OCI-LY7 (cell line): ENCODE data around the gene TPK1. TPM values are rescaled to one million over a fixed set of nuclear protein-coding genes. Genes with fewer than 3 reads are reported as not detected.

Source experiments
- BruUV-seq: library from RNA; stranded (reverse); fragments of 400-500 nt; replicated peaks from 2 replicates; lab custom pipeline; 2021; lab: Mats Ljungman, UMichigan
- CTCF ChIA-PET: fragments of 300-600 bp; sonication (Branson Sonifier 250); formaldehyde crosslinking; loops from one replicate; lab custom pipeline; 2022; ENCODE audit warnings: antibody characterized with exemption; ENCODE audit not compliant: unreplicated experiment; lab: Charles Lee
- POLR2A ChIA-PET: fragments of 300-600 bp; sonication (Branson Sonifier 250); formaldehyde crosslinking; loops from one replicate; lab custom pipeline; 2022; ENCODE audit warnings: antibody characterized with exemption; lab: Charles Lee
- DNase-seq: peaks from one replicate; pipeline ENCODE4 v3.0.0-alpha.2; 2015; ENCODE audit warnings: low spot score
- H2AFZ ChIP-seq: fragments of 200-600 bp; sonication (generic), shearing (Covaris generic); 2 replicates; pipeline ENCODE4 v1.6.1; 2014; ENCODE audit warnings: mild to moderate bottlenecking, antibody characterized with exemption, low read length, moderate library complexity
- H3K27ac ChIP-seq: fragments of 200-600 bp; sonication (generic); 2 replicates; pipeline ENCODE4 v1.5.1; 2014; ENCODE audit warnings: mixed run types, low read depth, mild to moderate bottlenecking, moderate library complexity, low read length, inconsistent platforms; ENCODE audit not compliant: poor library complexity, severe bottlenecking
- H3K36me3 ChIP-seq: fragments of 200-600 bp; sonication (generic); 2 replicates; pipeline ENCODE4 v1.6.1; 2014; ENCODE audit warnings: mild to moderate bottlenecking, antibody characterized with exemption, low read length, moderate library complexity, mixed read lengths; ENCODE audit not compliant: insufficient read depth
- H3K4me1 ChIP-seq: fragments of 200-600 bp; sonication (generic); 2 replicates; pipeline ENCODE4 v1.5.1; 2014; ENCODE audit warnings: mild to moderate bottlenecking, low read length; ENCODE audit not compliant: insufficient read depth, poor library complexity, severe bottlenecking
- H3K4me2 ChIP-seq: fragments of 200-600 bp; sonication (generic); 2 replicates; pipeline ENCODE4 v1.6.1; 2014; ENCODE audit warnings: mild to moderate bottlenecking, low read length
- H3K4me3 ChIP-seq: fragments of 200-600 bp; sonication (generic); 2 replicates; pipeline ENCODE4 v1.5.1; 2014; ENCODE audit warnings: mild to moderate bottlenecking, low read depth, low read length; ENCODE audit not compliant: poor library complexity, severe bottlenecking
- H3K79me2 ChIP-seq: fragments of 200-600 bp; sonication (generic); 2 replicates; pipeline ENCODE4 v1.6.1; 2016; ENCODE audit warnings: low read depth, mild to moderate bottlenecking, low read length, moderate library complexity, mixed read lengths; ENCODE audit not compliant: insufficient read depth
- H3K9me2 ChIP-seq: fragments of 200-600 bp; sonication (generic); 2 replicates; pipeline ENCODE4 v1.6.1; 2016; ENCODE audit warnings: mild to moderate bottlenecking, low read length, mixed read lengths; ENCODE audit not compliant: insufficient read depth
- H3K9me3 ChIP-seq: fragments of 200-600 bp; sonication (generic); 2 replicates; pipeline ENCODE4 v1.6.1; 2014; ENCODE audit warnings: mild to moderate bottlenecking, mixed run types, low read length, mixed read lengths
- H4K20me1 ChIP-seq: fragments of 200-600 bp; sonication (generic); 2 replicates; pipeline ENCODE4 v1.6.1; 2014; ENCODE audit warnings: mild to moderate bottlenecking, antibody characterized with exemption, low read length, moderate library complexity, mixed read lengths; ENCODE audit not compliant: insufficient read depth
- CTCF ChIP-seq: fragments of 200-600 bp; sonication (generic); conservative IDR thresholded peaks from 2 replicates; pipeline ENCODE4 v1.5.1; 2014; ENCODE audit warnings: mild to moderate bottlenecking, antibody characterized with exemption, low read length, moderate library complexity, mixed read lengths
- EZH2phosphoT487 ChIP-seq: fragments of 200-600 bp; sonication (generic); IDR thresholded peaks from 2 replicates; pipeline ENCODE4 v1.6.1; 2018; ENCODE audit warnings: low read depth, borderline replicate concordance, mild to moderate bottlenecking, mixed run types, antibody characterized with exemption, low read length, moderate library complexity, mixed read lengths
- intact Hi-C: fragments of 100-400 bp; cut with micrococcal nuclease; formaldehyde crosslinking; loops from one replicate; pipeline ENCODE4 v1.10.0; 2022; ENCODE audit not compliant: unreplicated experiment
- total RNA-seq, 2 experiments: library from RNA; depleted of rRNA in 1 of 2; stranded (reverse); fragments of >200 nt in 1 of 2; shearing (Covaris generic) in 1 of 2; gene quantifications; 2 replicates each; pipeline ENCODE4 v1.2.3, GENCODE V29; 2014 to 2022

Gene TPK1
- total RNA-seq, 2 experiments from 2014 or later, result 6.7 to 12.5 TPM

DNA sequence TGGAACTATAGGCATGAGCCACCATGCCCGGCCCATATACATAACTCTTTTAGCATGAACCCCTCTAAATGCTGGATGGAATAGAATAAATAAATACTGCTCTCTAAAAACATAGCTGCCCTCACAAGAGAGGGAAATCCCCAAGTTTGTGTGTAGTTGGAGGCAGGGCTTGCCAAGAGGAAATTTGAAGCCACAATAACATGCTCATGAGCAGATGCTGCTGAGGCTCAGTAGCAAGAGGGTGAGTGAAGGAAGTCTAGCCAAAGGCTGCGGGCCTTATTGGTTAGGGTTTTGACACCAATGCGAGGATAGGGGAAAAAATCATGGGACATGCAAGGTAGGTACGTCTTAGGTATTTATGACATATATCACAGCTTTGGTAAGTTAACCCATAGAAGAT is 17.3 kb downstream of the TPK1 start:
- intact Hi-C loops, result no loop called here
- H2AFZ ChIP-seq, result no peak overlapping the region
- H3K27ac ChIP-seq, result no peak overlapping the region

DNA sequence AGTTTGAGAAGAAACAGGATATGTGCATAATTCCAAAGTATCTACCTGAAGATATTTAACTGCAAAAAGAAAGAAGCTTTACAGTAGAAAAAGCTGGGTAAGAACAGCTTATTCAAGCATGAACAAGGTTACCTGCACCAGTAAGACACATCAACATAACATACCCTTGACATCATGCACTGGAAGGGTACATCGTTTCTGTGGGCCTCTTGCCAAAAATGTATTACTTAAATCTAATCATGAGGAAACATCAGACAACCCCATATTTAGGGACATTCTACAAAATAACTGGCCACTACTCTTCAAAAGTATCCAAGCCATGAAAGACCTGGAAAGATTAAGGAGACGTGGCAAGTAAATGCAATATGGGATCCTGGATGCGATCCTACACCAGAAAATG is 18.9 kb downstream of the TPK1 start:
- no TSS peak for BruUV-seq
- no peak for DNase-seq
- H3K27ac ChIP-seq, result no peak overlapping the region
- intact Hi-C loops, result no loop called here
- POLR2A ChIA-PET, result interaction anchor here (0.6 to 1.5 kb wide), 4 partner anchors 16 to 67 kb away, joined by 3 to 4 read pairs (median 3); no protein-coding TSS in a partner anchor
- no peaks in the 10 kb centered on the region for H4K20me1 ChIP-seq
- no peak overlapping the region for H3K4me2 ChIP-seq
- H3K4me1 ChIP-seq, result peaks cover 34% of the 10 kb centered on the region
- no peaks in the 10 kb centered on the region for H3K36me3 ChIP-seq
- H3K9me3 ChIP-seq, result no peaks in the 10 kb centered on the region
- TF ChIP-seq EZH2phosphoT487 (no peak), CTCF (no peak)
- no peaks in the 10 kb centered on the region for H3K79me2 ChIP-seq
- CTCF ChIA-PET, result interaction anchor here (0.7 kb wide), 1 partner anchor 16 kb away, joined by 3 read pairs; no protein-coding TSS in a partner anchor
- H2AFZ ChIP-seq, result no peak overlapping the region
- H3K4me3 ChIP-seq, result no peak overlapping the region
- no peaks in the 10 kb centered on the region for H3K9me2 ChIP-seq

More for the DNA sequence above, 17.3 kb downstream of the TPK1 start:
- Histone ChIP-seq H3K79me2 (no peaks in the 10 kb centered on the region), H3K4me1 (peaks cover 19% of the 10 kb centered on the region), H3K4me3 (no peak overlapping the region), H3K36me3 (no peaks in the 10 kb centered on the region), H3K4me2 (0 out of 2 replicates have a peak overlapping the region, but pooled peaks have one; percentile 11), H3K9me2 (no peaks in the 10 kb centered on the region), H4K20me1 (no peaks in the 10 kb centered on the region), H3K9me3 (no peaks in the 10 kb centered on the region)
- DNase-seq, result peak; percentile 30
- ChIA-PET POLR2A (interaction anchor here (9.1 kb wide), 1 partner anchor 18 kb away, joined by 95 read pairs; the partner anchor contains the start of gene TPK1), CTCF (no interaction called here)
- TF ChIP-seq EZH2phosphoT487, result no peak
- TF ChIP-seq CTCF, result no peak
- no TSS peak for BruUV-seq

GRCh38 chr7:144814299-144814698 is 21.6 kb downstream of the TPK1 start:
- no peaks in the 10 kb centered on the region for H3K36me3 ChIP-seq
- H3K79me2 ChIP-seq, result no peaks in the 10 kb centered on the region
- H3K4me2 ChIP-seq, result no peak overlapping the region
- no TSS peak for BruUV-seq
- no peak overlapping the region for H3K27ac ChIP-seq
- ChIA-PET CTCF (no interaction called here), POLR2A (interaction anchor here (2.6 to 2.9 kb wide), 2 partner anchors 12 to 22 kb away, joined by 23 to 39 read pairs; partner anchors contain the start of gene TPK1)
- H3K9me3 ChIP-seq, result no peaks in the 10 kb centered on the region; the same call in 1 of the 2 replicates
- no peak for DNase-seq
- no peaks in the 10 kb centered on the region for H4K20me1 ChIP-seq
- no peak overlapping the region for H2AFZ ChIP-seq
- intact Hi-C loops, result no loop called here
- H3K4me3 ChIP-seq, result no peak overlapping the region
- TF ChIP-seq CTCF, result no peak
- TF ChIP-seq EZH2phosphoT487, result no peak
- H3K9me2 ChIP-seq, result no peaks in the 10 kb centered on the region
- H3K4me1 ChIP-seq, result peaks cover 28% of the 10 kb centered on the region
